Gastrocnemius medialis (tissue), 4 donors: ENCODE data around the gene RPL3.

ENCODE experiments used
- CTCF ChIP-seq, 5 experiments: fragments of 450-650 bp in 3 of 5; fragments of 200-600 bp in 2 of 5; sonication (generic) in 2 of 5; IDR thresholded peaks in 4 of 5; conservative IDR thresholded peaks in 1 of 5; 1 replicate in 4 of 5; 2 replicates in 1 of 5; pipeline ENCODE4 v1.5.1; 2016 to 2019; ENCODE audit warnings: antibody characterized with exemption in 5 of 5, mild to moderate bottlenecking in 3 of 5, moderate library complexity in 3 of 5
- POLR2A ChIP-seq, 2 donors: fragments of 450-650 bp; IDR thresholded peaks; one replicate each; pipeline ENCODE4 v1.6.1; 2017; ENCODE audit warnings: antibody characterized with exemption in 2 of 2, mild to moderate bottlenecking in 2 of 2, moderate library complexity in 2 of 2

GRCh38 chr22:39296535-39296934 lies 22.9 kb downstream of the RPL3 start:
- no peak for TF ChIP-seq CTCF (IDR thresholded peaks at IDR 0.05 in 4 of 5, conservative IDR thresholded peaks at IDR 0.05 in 1 of 5)
- no peak for TF ChIP-seq POLR2A (IDR thresholded peaks at IDR 0.05)
